SJCRH30 (cell line): ENCODE results near the gene NOL6. TPM values are rescaled to one million over a fixed set of nuclear protein-coding genes. Genes with fewer than 3 reads are reported as not detected.
"Not testable (repeated sequence)": the region's sequence is repeated elsewhere in the genome, so short reads cannot be mapped to it uniquely, and the experiment has no call there.

ENCODE experiments used
- DNase-seq, 2 experiments: peaks; one replicate each; pipeline ENCODE4 v3.0.0-alpha.2; 2015 to 2020
- H3K27ac ChIP-seq: fragments of 250-450 bp; sonication (Bioruptor Pico); 2 replicates; pipeline ENCODE4 v1.5.1; 2020; ENCODE audit warnings: mild to moderate bottlenecking, moderate library complexity
- H3K27me3 ChIP-seq: fragments of 250-450 bp; sonication (Bioruptor Pico); 2 replicates; pipeline ENCODE4 v1.5.1; 2020; ENCODE audit warnings: mild to moderate bottlenecking, moderate library complexity
- H3K36me3 ChIP-seq: fragments of 250-450 bp; sonication (Bioruptor Pico); 2 replicates; pipeline ENCODE4 v1.5.1; 2020; ENCODE audit warnings: mild to moderate bottlenecking, moderate library complexity
- H3K4me1 ChIP-seq: fragments of 250-450 bp; sonication (Bioruptor Pico); 2 replicates; pipeline ENCODE4 v1.5.1; 2020; ENCODE audit warnings: mild to moderate bottlenecking, moderate library complexity
- H3K4me3 ChIP-seq: fragments of 250-450 bp; sonication (Bioruptor Pico); 2 replicates; pipeline ENCODE4 v1.5.1; 2020; ENCODE audit warnings: mild to moderate bottlenecking, moderate library complexity
- H3K9me3 ChIP-seq: fragments of 250-450 bp; sonication (Bioruptor Pico); replicated peaks from 2 replicates; pipeline ENCODE4 v1.5.1; 2020; ENCODE audit warnings: mild to moderate bottlenecking, moderate library complexity
- total RNA-seq: library from RNA; depleted of rRNA; stranded (reverse); fragments of >200 nt; shearing (Covaris generic); gene quantifications from 2 replicates; pipeline ENCODE4 v1.2.3, GENCODE V29; 2014; rRNA removed

Gene NOL6, protein sequence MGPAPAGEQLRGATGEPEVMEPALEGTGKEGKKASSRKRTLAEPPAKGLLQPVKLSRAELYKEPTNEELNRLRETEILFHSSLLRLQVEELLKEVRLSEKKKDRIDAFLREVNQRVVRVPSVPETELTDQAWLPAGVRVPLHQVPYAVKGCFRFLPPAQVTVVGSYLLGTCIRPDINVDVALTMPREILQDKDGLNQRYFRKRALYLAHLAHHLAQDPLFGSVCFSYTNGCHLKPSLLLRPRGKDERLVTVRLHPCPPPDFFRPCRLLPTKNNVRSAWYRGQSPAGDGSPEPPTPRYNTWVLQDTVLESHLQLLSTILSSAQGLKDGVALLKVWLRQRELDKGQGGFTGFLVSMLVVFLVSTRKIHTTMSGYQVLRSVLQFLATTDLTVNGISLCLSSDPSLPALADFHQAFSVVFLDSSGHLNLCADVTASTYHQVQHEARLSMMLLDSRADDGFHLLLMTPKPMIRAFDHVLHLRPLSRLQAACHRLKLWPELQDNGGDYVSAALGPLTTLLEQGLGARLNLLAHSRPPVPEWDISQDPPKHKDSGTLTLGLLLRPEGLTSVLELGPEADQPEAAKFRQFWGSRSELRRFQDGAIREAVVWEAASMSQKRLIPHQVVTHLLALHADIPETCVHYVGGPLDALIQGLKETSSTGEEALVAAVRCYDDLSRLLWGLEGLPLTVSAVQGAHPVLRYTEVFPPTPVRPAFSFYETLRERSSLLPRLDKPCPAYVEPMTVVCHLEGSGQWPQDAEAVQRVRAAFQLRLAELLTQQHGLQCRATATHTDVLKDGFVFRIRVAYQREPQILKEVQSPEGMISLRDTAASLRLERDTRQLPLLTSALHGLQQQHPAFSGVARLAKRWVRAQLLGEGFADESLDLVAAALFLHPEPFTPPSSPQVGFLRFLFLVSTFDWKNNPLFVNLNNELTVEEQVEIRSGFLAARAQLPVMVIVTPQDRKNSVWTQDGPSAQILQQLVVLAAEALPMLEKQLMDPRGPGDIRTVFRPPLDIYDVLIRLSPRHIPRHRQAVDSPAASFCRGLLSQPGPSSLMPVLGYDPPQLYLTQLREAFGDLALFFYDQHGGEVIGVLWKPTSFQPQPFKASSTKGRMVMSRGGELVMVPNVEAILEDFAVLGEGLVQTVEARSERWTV
- total RNA-seq = 27.5 and 29.3 TPM in 2 replicates

DNA sequence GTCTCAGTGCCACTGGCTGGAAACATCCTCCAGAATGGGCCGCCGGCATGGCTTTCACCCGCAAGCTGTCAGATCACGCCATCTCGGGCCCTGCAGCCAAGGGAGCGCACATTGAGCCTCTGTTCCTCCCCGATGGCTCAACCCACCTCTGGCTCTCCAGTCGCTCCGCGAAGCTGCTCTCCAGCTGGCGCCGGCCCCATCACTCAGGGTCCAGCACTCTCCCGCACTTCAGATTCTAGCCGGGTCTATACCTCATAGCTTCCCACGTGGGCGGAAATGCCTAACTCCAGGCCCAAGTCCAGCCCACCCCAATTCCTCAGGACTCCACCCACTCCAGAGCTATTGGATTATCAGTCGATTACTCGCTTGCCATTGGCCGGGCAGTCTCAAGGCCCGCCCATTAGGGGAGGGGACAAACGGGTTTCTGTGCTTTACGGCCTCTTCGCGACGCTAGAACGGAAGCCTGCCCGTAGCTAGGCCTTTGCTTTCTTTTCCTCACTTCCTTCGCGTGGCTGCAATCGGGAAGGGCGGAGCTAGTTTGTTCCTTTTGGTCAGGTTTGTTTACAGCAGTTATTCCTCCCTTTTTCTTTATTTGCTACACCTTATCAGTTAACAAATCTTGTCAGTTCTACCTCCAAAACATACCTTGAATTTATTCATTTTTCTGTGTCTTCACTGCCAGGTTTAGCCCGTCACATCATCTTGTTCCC lies at the start of gene NOL6:
TSS of gene NOL6 (minus strand) at position 282 of the 710 bp plus-strand sequence. CDS start at position 200, 82 bp downstream.
- peak; percentile 97 to 99 for DNase-seq
- Histone ChIP-seq H3K36me3 (peaks cover 9% of the 10 kb centered on the region; the same call in 1 of the 2 replicates), H3K4me3 (peak within 1 kb of the TSS; percentile 83), H3K4me1 (no peaks in the 10 kb centered on the region), H3K27me3 (no peaks in the 10 kb centered on the region), H3K9me3 (no peaks in the 10 kb centered on the region), H3K27ac (peak within 1 kb of the TSS; percentile 18)

DNA sequence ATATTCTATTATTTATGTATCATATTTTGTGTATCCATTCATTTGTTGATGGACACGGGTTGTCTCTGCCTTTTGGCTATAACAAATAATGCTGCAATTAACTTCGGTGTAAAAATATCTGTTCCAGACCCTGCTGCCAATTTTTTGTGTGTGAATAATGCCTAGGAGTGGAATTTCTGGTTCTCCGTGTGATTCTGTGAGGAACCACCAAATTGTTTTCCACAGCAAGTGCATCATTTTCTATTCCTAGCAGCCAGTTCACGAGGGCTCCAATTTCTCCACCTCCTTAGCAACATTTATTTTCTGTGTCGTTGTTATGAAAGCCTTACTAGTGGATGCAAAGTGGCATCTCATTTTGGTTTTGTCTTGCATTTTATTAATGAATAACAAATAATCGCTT lies 48.1 kb upstream of the NOL6 start:
- not testable (repeated sequence) for DNase-seq, H3K4me3 ChIP-seq, H3K27ac ChIP-seq, H3K27me3 ChIP-seq, H3K36me3 ChIP-seq, H3K4me1 ChIP-seq, H3K9me3 ChIP-seq

DNA sequence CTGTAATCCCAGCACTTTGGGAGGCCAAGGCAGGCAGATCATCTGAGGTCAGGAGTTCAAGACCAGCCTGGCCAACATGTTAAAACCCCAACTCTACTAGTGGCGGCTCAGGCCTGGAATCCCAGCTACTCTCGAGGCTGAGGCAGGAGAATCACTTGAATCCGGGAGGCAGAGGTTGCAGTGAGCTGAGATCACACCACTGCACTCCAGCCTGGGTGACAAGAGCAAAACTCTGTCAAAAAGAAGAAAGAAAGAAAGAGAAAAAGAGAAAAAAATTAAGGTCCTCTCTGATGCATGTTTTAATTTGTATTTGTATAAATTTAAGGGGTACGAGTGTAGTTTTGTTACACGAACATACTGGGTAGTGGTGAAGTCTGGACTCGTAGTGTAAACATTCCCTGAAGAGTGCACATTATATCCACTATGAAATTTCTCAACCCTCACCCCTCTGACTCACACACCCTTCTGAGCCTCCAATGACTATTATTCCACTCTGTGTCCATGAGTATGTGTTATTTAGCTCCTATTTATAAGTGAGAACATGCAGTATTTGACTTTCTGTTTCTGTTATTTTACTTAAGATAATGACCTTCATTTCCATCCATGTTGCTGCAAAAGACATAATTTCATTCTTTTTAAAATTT lies 44.3 kb upstream of the NOL6 start:
- H3K4me3 ChIP-seq, H3K36me3 ChIP-seq, H3K27me3 ChIP-seq, DNase-seq, H3K9me3 ChIP-seq, H3K27ac ChIP-seq: not testable (repeated sequence)
- peaks cover 11% of the 10 kb centered on the region for H3K4me1 ChIP-seq

DNA sequence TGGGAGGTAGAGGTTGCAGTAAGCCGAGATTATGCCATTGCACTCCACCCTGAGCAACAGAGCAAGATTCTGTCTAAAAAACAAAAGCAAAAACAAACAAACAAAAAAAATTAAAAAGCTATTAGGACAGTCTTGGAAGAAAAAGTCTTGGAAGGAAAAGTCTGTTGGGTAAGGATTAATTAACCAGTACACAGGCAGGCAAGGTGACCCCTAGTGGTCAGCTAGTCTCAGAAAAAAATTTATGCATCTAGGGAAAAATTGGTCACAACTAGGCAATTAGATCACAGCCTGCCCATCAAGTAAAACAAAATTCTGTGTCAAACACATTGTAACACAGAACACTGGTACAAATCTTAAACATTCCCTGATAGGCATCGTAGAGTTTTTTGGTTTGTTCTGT lies 43.6 kb upstream of the NOL6 start:
- H3K9me3 ChIP-seq = no peaks in the 10 kb centered on the region
- no peaks in the 10 kb centered on the region for H3K27me3 ChIP-seq
- DNase-seq = peak; percentile 10 to 55
- H3K36me3 ChIP-seq = no peaks in the 10 kb centered on the region
- H3K4me3 ChIP-seq = no peak overlapping the region
- H3K4me1 ChIP-seq = peaks cover 10% of the 10 kb centered on the region
- no peak overlapping the region for H3K27ac ChIP-seq

DNA sequence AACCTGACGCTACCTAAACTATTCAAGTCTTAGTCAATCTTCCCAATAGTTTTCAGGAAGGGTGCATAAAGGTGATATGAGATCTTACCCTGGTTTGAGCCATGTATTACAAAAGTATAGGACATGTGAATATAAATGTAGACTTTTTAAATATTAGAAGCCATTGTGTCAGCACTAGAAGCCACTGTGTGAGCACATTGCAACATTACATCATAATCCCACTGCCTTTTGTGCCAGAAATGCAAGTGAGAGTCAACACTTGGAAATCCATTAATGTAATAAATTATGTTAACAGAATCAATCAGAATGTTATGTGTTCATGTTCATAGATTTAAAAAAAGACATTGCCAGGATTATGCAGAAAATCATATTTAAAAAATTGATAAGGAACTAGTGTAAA lies 42.7 kb upstream of the NOL6 start:
- not testable (repeated sequence) for H3K27me3 ChIP-seq, H3K27ac ChIP-seq, DNase-seq, H3K4me1 ChIP-seq, H3K36me3 ChIP-seq, H3K4me3 ChIP-seq, H3K9me3 ChIP-seq

DNA sequence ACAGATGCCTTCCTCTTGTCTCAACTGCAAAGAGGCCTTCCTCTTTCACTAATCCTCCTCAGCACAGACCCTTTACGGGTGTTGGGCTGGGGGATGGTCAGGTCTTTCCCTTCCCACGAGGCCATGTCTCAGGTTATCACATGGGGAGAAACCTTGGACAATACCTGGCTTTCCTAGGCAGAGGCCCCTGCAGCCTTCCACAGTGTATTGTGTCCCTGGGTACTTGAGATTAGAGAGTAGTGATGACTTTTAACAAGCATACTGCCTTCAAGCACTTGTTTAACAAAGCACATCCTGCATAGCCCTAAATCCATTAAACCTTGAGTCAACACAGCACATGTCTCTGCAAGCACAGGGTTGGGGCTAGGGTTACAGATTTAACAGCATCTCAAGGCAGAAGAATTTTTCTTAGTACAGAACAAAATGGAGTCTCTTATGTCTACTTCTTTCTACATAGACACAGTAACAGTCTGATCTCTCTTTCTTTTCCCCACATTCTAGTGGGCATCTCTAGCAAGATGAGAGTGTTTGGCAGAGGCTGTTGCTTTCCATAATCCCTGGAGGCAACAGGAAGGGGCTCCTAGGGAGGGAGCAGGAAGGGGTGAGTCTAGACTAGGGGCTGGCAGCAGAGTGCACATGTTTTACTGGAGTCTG lies 41.7 kb upstream of the NOL6 start:
- H3K4me3 ChIP-seq, H3K27ac ChIP-seq, H3K36me3 ChIP-seq, H3K4me1 ChIP-seq, H3K27me3 ChIP-seq, H3K9me3 ChIP-seq: not testable (repeated sequence)
- DNase-seq = peak; percentile 13 to 32

DNA sequence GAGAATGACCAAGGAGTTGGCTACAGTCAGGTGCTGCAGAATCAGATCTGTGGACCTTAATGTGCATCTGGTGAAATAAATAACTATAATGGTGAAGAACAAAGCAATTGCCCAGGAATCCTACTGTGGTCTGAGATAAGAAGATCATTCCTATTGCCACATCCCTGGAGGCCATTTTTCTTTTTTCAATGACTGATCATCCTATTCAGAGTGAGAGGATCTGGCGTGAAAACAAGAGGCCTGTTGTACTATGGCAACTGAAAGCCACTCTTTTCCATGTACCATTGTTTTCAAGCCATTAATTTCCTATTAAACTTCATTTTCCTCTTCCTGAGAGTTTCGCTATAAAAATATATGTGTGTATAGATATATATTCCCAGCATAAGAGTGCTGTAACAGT lies 38.8 kb upstream of the NOL6 start:
- H3K27me3 ChIP-seq, H3K9me3 ChIP-seq, H3K27ac ChIP-seq, H3K4me3 ChIP-seq, H3K4me1 ChIP-seq, H3K36me3 ChIP-seq, DNase-seq: not testable (repeated sequence)

DNA sequence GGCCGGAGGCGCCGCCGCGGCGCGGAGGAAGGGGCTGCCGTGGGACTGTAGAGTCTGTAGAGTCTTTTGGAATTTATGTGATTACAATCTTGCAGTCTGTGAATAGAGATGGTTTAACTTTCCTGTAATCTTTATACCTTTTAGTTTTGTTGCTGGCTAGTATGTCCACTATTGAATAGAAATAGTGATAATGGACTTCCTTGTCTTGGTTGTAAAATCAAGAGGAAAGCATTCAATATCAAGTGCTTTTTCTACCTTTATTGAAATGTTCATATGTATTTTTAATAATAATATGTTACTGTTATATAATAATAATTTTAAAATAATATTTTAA lies 37.4 kb upstream of the NOL6 start:
- H3K4me3 ChIP-seq = peak overlapping the region; percentile 61
- H3K27me3 ChIP-seq, H3K9me3 ChIP-seq, H3K36me3 ChIP-seq, DNase-seq, H3K4me1 ChIP-seq: not testable (repeated sequence)
- H3K27ac ChIP-seq = peak overlapping the region; percentile 81

DNA sequence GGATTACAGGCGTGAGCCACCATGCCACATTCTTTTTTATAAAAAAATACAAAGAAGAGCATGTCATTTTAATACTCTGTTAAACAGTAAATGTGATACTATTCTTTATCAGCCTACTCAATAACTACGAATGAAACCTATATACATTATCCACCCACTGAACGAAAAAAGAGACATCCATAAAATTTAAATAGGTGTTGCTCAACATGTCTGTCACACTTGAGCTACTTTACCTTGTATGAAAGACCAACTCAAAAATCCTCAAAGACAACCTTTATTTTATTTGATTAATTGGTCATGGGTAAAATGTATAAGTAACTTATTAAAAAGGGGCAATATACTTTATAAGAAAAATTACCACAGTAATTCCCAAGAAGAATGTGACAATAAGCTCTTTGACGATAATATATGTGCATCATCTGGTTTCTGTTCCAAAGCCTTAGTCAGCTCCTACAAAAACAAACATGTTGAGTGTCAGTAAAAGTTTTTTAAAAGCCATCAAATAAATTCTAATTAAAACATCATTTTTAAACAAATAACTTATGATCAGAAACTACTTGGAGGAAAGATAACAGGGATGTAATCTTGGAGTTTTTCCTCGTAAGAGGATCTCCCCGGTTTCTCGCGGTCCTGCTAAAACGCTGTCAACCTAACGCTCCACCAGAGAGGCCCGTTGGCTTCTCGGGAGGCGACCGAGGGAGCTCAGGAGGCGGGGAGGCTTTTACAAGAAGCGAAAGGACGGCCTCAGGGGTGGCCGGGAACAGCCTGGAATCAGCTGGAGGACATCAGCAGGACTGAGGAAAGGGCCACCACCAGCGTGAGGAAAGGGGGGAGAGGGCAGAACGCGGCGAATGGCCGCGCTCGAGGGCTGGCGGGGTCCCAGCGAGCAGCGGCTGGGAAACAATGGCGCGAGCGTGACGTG lies 36.8 kb upstream of the NOL6 start:
- Histone ChIP-seq H3K4me1 (peaks cover 3% of the 10 kb centered on the region; the same call in 1 of the 2 replicates), H3K9me3 (no peaks in the 10 kb centered on the region), H3K27ac (peak overlapping the region; percentile 81), H3K4me3 (peak overlapping the region; percentile 61), H3K27me3 (no peaks in the 10 kb centered on the region), H3K36me3 (no peaks in the 10 kb centered on the region)
- peak; percentile 76 to 77 for DNase-seq

DNA sequence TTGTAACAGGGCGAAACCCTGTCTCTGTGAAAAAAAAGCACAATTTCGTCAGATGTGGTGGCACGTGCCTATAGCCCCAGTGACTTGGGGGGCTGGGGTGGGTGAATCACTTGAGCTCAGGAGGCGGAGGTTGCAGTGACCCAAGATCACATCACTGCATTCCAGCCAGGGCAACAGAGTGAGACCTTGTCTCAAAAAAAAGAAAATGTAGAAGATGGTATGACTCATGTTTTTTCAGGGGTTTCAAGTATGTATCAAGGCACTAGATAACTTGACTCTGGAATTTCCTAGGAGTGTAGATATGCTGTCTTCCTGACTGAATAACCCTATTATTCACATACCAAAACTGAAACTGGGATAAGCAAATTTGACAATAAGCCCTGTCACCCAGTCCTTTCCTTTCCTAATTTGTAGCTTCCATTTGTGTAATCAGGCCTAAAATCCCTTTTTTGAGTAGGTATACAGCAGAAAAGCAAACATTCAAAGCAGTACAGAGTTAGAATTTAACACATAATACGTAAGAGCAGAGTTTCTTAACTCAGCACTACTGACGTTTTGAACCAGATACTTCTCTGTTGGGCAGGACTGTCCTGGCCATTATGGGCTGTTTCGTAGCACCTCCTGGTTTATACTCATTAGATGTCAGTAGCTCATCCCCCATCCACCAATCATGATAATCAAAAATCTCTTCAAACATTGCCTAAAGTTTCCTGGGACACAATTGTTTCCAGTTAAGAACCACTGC lies 33.1 kb upstream of the NOL6 start:
- Histone ChIP-seq H3K4me3 (no peak overlapping the region), H3K27me3 (no peaks in the 10 kb centered on the region), H3K27ac (peak overlapping the region; percentile 40; the same call in 1 of the 2 replicates), H3K4me1 (0 out of 2 replicates have a peak, but pooled peaks cover 3% of the 10 kb centered on the region), H3K36me3 (no peaks in the 10 kb centered on the region), H3K9me3 (no peaks in the 10 kb centered on the region)
- DNase-seq = peak; percentile 31 to 57

DNA sequence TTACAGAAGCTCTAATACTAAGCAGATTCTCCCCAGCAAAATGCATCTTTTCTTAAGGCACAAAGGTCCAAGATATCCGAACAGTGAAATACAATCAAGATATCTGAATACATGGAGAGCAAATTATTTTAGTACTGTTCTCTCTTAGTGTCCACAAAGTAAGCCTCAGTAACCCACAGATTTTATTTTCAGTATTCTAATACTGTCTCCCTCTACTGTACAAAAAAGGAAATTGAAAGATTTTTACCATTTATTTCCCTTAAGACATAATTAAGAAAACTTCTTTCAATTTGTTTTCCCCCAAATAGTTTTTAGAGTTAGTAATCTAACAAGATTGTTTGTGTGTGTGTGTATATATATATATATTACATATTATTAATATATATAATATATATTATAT lies 24.7 kb upstream of the NOL6 start:
- Histone ChIP-seq H3K27ac (no peak overlapping the region), H3K4me1 (no peaks in the 10 kb centered on the region), H3K27me3 (no peaks in the 10 kb centered on the region), H3K9me3 (no peaks in the 10 kb centered on the region), H3K4me3 (no peak overlapping the region), H3K36me3 (no peaks in the 10 kb centered on the region)
- DNase-seq = no peak

DNA sequence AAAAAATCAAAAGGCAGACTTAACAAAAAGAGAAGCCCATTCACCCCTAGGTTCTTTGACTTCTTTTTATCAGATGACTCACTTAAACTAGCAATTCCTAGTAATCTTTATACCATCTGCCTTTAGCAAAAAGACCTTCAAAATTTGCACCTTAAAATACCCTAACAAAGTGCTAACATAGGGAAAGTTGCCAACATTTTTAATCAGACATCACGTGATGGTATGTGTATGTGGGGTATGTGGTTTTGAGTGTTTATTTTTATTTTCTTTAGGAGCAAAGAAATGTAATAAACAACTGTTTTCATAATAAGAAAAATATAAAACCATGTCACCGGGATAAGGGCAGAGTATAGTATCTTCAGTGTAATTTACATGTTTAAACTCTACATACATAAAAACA lies 20.1 kb upstream of the NOL6 start:
- H3K4me1 ChIP-seq, H3K27ac ChIP-seq, H3K27me3 ChIP-seq, H3K9me3 ChIP-seq, H3K36me3 ChIP-seq, H3K4me3 ChIP-seq, DNase-seq: not testable (repeated sequence)
